Neural cell (in vitro differentiated cells): Measurements from ENCODE around the gene PRRC2B. TPM values are rescaled to one million over a fixed set of nuclear protein-coding genes. Genes with fewer than 3 reads are reported as not detected.

Experiments used
- H2AFZ ChIP-seq: fragments of 200-600, 300-800 bp; sonication (generic), shearing (Covaris generic); 2 replicates; pipeline ENCODE4 v1.6.0; 2014; ENCODE audit warnings: low read depth, mild to moderate bottlenecking, antibody characterized with exemption, low read length, moderate library complexity
- H3F3A ChIP-seq: fragments of 200-600 bp; shearing (Covaris generic); 2 replicates; pipeline ENCODE4 v1.6.1; 2016; ENCODE audit warnings: mild to moderate bottlenecking, moderate library complexity, mixed read lengths, antibody characterized with exemption, low read length; ENCODE audit not compliant: insufficient read depth, poor library complexity, severe bottlenecking
- H3K27ac ChIP-seq: fragments of 200-600, 300-800 bp; sonication (generic), shearing (Covaris generic); 2 replicates; pipeline ENCODE4 v1.5.1; 2014; ENCODE audit warnings: mild to moderate bottlenecking, low read length, moderate library complexity
- H3K27me3 ChIP-seq: fragments of 300-800, 200-600 bp; sonication (generic), shearing (Covaris generic); 2 replicates; pipeline ENCODE4 v1.6.0; 2014; ENCODE audit warnings: mild to moderate bottlenecking, low read depth, low read length, moderate library complexity; ENCODE audit not compliant: insufficient read depth
- H3K36me3 ChIP-seq: fragments of 300-800, 200-600 bp; sonication (generic), shearing (Covaris generic); 2 replicates; pipeline ENCODE4 v1.5.1; 2014; ENCODE audit warnings: mild to moderate bottlenecking, antibody characterized with exemption, low read length, moderate library complexity; ENCODE audit not compliant: insufficient read depth
- H3K4me2 ChIP-seq: fragments of 300-800, 200-600 bp; sonication (generic), shearing (Covaris generic); 2 replicates; pipeline ENCODE4 v1.6.0; 2014; ENCODE audit warnings: mild to moderate bottlenecking, low read length
- H3K4me3 ChIP-seq: fragments of 300-800, 200-600 bp; sonication (generic), shearing (Covaris generic); 2 replicates; pipeline ENCODE4 v1.5.1; 2014; ENCODE audit warnings: mild to moderate bottlenecking, low read length, moderate library complexity
- H3K79me2 ChIP-seq: fragments of 200-600 bp; shearing (Covaris generic); replicated peaks from 2 replicates; pipeline ENCODE4 v1.6.0; 2014; ENCODE audit warnings: mild to moderate bottlenecking, low read length, moderate library complexity; ENCODE audit not compliant: insufficient read depth
- H3K9ac ChIP-seq: fragments of 300-800, 200-600 bp; sonication (generic), shearing (Covaris generic); 2 replicates; pipeline ENCODE4 v1.6.1; 2016; ENCODE audit warnings: mild to moderate bottlenecking, low read length, mixed read lengths
- H3K9me2 ChIP-seq: fragments of 200-600 bp; shearing (Covaris generic); 2 replicates; pipeline ENCODE4 v1.6.1; 2016; ENCODE audit warnings: mild to moderate bottlenecking, low read length, mixed read lengths; ENCODE audit not compliant: insufficient read depth
- H3K9me3 ChIP-seq: fragments of 200-600, 300-800 bp; sonication (generic), shearing (Covaris generic); 2 replicates; pipeline ENCODE4 v1.6.1; 2016; ENCODE audit warnings: mild to moderate bottlenecking, mixed run types, low read length, moderate library complexity, mixed read lengths
- H4K20me1 ChIP-seq: fragments of 200-600 bp; shearing (Covaris generic); 2 replicates; pipeline ENCODE4 v1.6.1; 2016; ENCODE audit warnings: mild to moderate bottlenecking, mixed run types; ENCODE audit not compliant: insufficient read depth
- EP300 ChIP-seq: fragments of 450-650 bp; conservative IDR thresholded peaks from 2 replicates; pipeline ENCODE4 v1.6.1; 2014; ENCODE audit warnings: antibody characterized with exemption, mild to moderate bottlenecking, moderate library complexity; ENCODE audit not compliant: poor library complexity, severe bottlenecking
- EZH2 ChIP-seq: fragments of 200-600, 300-800 bp; shearing (Covaris generic), sonication (generic); IDR thresholded peaks from 2 replicates; pipeline ENCODE4 v1.6.1; 2014; ENCODE audit warnings: antibody characterized with exemption, low read length, borderline replicate concordance, mild to moderate bottlenecking; ENCODE audit not compliant: insufficient read depth, poor library complexity, severe bottlenecking
- MXI1 ChIP-seq: fragments of 450-650 bp; conservative IDR thresholded peaks from 2 replicates; pipeline ENCODE4 v1.6.1; 2014; ENCODE audit warnings: antibody characterized with exemption, mild to moderate bottlenecking; ENCODE audit not compliant: poor library complexity, severe bottlenecking
- POLR2AphosphoS5 ChIP-seq: IDR thresholded peaks from 2 replicates; pipeline ENCODE4 v1.6.1; 2012
- RAD21 ChIP-seq: fragments of 450-650 bp; conservative IDR thresholded peaks from 2 replicates; pipeline ENCODE4 v1.6.1; 2014; ENCODE audit warnings: antibody characterized with exemption, mild to moderate bottlenecking, moderate library complexity
- SMC3 ChIP-seq: fragments of 450-650 bp; conservative IDR thresholded peaks from 2 replicates; pipeline ENCODE4 v1.6.1; 2014; ENCODE audit warnings: antibody characterized with exemption, mild to moderate bottlenecking, moderate library complexity; ENCODE audit not compliant: poor library complexity
- TAF1 ChIP-seq: IDR thresholded peaks from 2 replicates; pipeline ENCODE4 v1.6.1; 2012; ENCODE audit warnings: low read depth
- polyA plus RNA-seq: library from polyadenylated mRNA; depleted of rRNA; stranded (reverse); fragments of >200 nt; gene quantifications from 2 replicates; pipeline ENCODE4 v1.2.3, GENCODE V29; 2014
- TF ChIP-seq, protein P1 (sequence below): IDR thresholded peaks from 2 replicates; pipeline ENCODE4 v1.6.1; 2012; ENCODE audit warnings: borderline replicate concordance
- TF ChIP-seq, protein P2 (sequence below): fragments of 450-650 bp; IDR thresholded peaks from 2 replicates; pipeline ENCODE4 v1.5.1; 2014; ENCODE audit warnings: antibody characterized with exemption, mild to moderate bottlenecking, moderate library complexity; ENCODE audit not compliant: poor library complexity, severe bottlenecking

Gene PRRC2B
- polyA plus RNA-seq, 1 donor from 2014 or later, result 89.5 TPM

DNA sequence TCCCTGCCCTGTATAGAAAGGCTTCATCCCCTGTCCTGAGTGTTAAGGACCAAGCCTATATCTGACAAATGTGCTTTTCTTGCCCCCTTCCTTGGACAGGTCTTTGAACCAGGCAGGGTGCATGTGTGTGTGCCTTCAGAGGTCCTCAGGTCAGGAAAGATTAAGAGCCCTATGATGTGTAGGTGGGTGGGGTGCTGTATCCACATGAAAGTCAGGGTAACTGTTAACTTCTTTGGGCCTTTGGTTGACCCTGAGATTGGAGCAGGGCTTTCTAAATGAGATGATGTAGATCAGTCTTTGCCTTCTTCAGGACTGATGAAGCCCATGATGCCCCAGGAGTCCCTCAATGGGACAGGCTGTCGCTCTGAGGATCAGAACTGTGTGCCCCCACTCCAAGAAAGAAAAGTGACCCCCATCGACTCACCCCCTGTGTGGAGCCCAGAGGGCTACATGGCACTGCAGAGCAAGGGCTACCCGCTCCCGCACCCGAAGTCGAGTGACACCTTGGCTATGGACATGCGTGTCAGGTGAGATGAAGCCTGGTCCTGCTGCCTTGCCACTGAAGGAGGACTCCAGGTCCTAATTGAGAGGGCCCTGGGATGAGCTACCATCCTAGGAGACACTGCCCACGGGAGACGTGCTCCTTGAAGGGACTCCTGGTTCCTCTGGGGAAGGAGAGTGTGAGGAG is 79.5 kb downstream of the PRRC2B start:
- peaks cover 17% of the 10 kb centered on the region for H3K79me2 ChIP-seq
- no peak overlapping the region for H3K27ac ChIP-seq

DNA sequence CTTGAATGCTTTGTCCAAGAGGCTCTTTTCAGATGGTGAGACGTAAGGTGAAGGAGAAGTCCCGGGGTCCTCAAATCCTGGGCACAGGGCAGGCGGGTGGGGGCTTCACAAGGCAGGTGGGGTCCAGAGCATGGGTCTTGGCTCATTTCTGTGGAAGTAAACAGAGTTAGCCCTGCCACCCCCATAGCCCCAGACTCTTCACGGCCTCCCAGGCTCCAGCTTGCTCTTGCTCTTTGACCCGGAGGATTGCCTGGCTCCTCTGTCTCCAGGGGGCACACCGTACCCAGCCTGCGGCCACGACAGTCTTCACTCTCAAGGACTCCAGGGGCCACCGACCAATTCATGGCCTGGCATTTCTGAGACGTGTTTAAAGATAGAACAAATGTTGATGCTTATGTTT is 80.0 kb downstream of the PRRC2B start:
- H3K4me3 ChIP-seq, result no peak overlapping the region
- peaks cover 6% of the 10 kb centered on the region for H4K20me1 ChIP-seq
- H2AFZ ChIP-seq, result no peak overlapping the region
- no peaks in the 10 kb centered on the region for H3K9me3 ChIP-seq
- H3K9me2 ChIP-seq, result no peaks in the 10 kb centered on the region
- no peaks in the 10 kb centered on the region for H3F3A ChIP-seq
- H3K4me2 ChIP-seq, result no peak overlapping the region
- H3K27ac ChIP-seq, result no peak overlapping the region
- TF ChIP-seq, protein P1, sequence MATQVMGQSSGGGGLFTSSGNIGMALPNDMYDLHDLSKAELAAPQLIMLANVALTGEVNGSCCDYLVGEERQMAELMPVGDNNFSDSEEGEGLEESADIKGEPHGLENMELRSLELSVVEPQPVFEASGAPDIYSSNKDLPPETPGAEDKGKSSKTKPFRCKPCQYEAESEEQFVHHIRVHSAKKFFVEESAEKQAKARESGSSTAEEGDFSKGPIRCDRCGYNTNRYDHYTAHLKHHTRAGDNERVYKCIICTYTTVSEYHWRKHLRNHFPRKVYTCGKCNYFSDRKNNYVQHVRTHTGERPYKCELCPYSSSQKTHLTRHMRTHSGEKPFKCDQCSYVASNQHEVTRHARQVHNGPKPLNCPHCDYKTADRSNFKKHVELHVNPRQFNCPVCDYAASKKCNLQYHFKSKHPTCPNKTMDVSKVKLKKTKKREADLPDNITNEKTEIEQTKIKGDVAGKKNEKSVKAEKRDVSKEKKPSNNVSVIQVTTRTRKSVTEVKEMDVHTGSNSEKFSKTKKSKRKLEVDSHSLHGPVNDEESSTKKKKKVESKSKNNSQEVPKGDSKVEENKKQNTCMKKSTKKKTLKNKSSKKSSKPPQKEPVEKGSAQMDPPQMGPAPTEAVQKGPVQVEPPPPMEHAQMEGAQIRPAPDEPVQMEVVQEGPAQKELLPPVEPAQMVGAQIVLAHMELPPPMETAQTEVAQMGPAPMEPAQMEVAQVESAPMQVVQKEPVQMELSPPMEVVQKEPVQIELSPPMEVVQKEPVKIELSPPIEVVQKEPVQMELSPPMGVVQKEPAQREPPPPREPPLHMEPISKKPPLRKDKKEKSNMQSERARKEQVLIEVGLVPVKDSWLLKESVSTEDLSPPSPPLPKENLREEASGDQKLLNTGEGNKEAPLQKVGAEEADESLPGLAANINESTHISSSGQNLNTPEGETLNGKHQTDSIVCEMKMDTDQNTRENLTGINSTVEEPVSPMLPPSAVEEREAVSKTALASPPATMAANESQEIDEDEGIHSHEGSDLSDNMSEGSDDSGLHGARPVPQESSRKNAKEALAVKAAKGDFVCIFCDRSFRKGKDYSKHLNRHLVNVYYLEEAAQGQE, result no peak
- no peak for TF ChIP-seq EP300
- TF ChIP-seq SMC3, result no peak
- no peak for TF ChIP-seq RAD21
- no peak for TF ChIP-seq EZH2
- peaks cover 15% of the 10 kb centered on the region for H3K79me2 ChIP-seq
- no peaks in the 10 kb centered on the region for H3K27me3 ChIP-seq
- no peak overlapping the region for H3K9ac ChIP-seq
- H3K36me3 ChIP-seq, result peaks cover 11% of the 10 kb centered on the region

More for the DNA sequence above, 79.5 kb downstream of the PRRC2B start:
- H2AFZ ChIP-seq, result no peak overlapping the region
- TF ChIP-seq MXI1 (no peak), EP300 (no peak), SMC3 (no peak), POLR2AphosphoS5 (no peak), EZH2 (no peak), RAD21 (no peak), TAF1 (no peak)
- TF ChIP-seq, protein P1, result no peak
- TF ChIP-seq, protein P2, sequence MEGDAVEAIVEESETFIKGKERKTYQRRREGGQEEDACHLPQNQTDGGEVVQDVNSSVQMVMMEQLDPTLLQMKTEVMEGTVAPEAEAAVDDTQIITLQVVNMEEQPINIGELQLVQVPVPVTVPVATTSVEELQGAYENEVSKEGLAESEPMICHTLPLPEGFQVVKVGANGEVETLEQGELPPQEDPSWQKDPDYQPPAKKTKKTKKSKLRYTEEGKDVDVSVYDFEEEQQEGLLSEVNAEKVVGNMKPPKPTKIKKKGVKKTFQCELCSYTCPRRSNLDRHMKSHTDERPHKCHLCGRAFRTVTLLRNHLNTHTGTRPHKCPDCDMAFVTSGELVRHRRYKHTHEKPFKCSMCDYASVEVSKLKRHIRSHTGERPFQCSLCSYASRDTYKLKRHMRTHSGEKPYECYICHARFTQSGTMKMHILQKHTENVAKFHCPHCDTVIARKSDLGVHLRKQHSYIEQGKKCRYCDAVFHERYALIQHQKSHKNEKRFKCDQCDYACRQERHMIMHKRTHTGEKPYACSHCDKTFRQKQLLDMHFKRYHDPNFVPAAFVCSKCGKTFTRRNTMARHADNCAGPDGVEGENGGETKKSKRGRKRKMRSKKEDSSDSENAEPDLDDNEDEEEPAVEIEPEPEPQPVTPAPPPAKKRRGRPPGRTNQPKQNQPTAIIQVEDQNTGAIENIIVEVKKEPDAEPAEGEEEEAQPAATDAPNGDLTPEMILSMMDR, result no peak
- H3K9me2 ChIP-seq, result no peaks in the 10 kb centered on the region
- H3F3A ChIP-seq, result no peaks in the 10 kb centered on the region
- H3K27me3 ChIP-seq, result no peaks in the 10 kb centered on the region
- no peak overlapping the region for H3K9ac ChIP-seq
- no peaks in the 10 kb centered on the region for H3K9me3 ChIP-seq
- H4K20me1 ChIP-seq, result peaks cover 4% of the 10 kb centered on the region
- no peak overlapping the region for H3K4me2 ChIP-seq
- no peak overlapping the region for H3K4me3 ChIP-seq
- H3K36me3 ChIP-seq, result peaks cover 7% of the 10 kb centered on the region
